Measurements from ENCODE around the gene OAS3. TPM values are rescaled to one million over a fixed set of nuclear protein-coding genes. Genes with fewer than 3 reads are reported as not detected.

Gene OAS3
- total and polyA plus RNA-seq, 10 of the 15 experiments (the other 5 are each of a cell fraction or from before 2014, with no cell fraction given) = 5.1 to 107 (median 18.0) TPM

DNA sequence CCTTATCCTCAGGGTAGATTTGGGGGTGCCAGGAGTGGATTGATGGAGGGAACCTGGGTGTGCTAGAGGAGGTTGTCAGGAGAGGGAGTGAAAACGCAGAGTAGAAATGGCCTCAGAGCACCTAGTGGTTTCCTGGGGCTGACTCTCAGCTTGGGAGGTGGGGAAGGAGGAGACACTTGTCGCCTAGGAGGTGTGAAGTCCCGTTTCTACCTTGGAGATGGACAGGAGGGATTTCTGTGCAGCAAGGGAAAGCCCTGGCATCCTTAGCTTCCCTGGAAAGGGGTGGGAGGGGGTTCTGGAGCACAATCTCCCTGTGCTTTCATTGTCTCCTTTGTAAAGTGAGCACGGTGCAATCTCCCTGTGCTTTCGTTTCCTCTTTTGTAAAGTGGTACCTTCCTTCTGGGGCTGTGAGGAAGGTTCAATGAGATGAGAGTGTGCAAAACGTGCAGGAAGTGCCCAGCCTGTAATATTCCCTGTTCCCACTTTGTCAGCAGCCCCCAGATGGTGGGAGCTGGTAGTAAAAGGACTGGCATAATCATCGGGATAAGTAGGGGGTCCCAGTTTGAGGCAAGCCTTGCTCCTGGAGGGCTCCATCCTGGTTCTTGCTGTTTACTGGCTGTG is 1.6 kb downstream of the OAS3 start (continued):
- TF ChIP-seq, protein P1, sequence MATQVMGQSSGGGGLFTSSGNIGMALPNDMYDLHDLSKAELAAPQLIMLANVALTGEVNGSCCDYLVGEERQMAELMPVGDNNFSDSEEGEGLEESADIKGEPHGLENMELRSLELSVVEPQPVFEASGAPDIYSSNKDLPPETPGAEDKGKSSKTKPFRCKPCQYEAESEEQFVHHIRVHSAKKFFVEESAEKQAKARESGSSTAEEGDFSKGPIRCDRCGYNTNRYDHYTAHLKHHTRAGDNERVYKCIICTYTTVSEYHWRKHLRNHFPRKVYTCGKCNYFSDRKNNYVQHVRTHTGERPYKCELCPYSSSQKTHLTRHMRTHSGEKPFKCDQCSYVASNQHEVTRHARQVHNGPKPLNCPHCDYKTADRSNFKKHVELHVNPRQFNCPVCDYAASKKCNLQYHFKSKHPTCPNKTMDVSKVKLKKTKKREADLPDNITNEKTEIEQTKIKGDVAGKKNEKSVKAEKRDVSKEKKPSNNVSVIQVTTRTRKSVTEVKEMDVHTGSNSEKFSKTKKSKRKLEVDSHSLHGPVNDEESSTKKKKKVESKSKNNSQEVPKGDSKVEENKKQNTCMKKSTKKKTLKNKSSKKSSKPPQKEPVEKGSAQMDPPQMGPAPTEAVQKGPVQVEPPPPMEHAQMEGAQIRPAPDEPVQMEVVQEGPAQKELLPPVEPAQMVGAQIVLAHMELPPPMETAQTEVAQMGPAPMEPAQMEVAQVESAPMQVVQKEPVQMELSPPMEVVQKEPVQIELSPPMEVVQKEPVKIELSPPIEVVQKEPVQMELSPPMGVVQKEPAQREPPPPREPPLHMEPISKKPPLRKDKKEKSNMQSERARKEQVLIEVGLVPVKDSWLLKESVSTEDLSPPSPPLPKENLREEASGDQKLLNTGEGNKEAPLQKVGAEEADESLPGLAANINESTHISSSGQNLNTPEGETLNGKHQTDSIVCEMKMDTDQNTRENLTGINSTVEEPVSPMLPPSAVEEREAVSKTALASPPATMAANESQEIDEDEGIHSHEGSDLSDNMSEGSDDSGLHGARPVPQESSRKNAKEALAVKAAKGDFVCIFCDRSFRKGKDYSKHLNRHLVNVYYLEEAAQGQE (IDR thresholded peaks at IDR 0.05; ENCODE audit: low read depth, low read length) = no peak
- TF ChIP-seq PAX8 (IDR thresholded peaks at IDR 0.05) (no peak), ZNF274 (IDR thresholded peaks at IDR 0.05; ENCODE audit: insufficient read depth, insufficient read length) (no peak), CHD1 (IDR thresholded peaks at IDR 0.05; ENCODE audit: low read depth, low read length) (peak; percentile 79; the same call in 1 of the 2 replicates), HDAC2 (IDR thresholded peaks at IDR 0.05) (no peak), CHD2 (IDR thresholded peaks at IDR 0.05; ENCODE audit: borderline replicate concordance, low read depth, low read length) (peak; percentile 45; the same call in 1 of the 2 replicates), NFYA (IDR thresholded peaks at IDR 0.05; ENCODE audit: borderline replicate concordance, low read depth, low read length) (no peak), MTA2 (IDR thresholded peaks at IDR 0.05; ENCODE audit: low read depth) (peak; percentile 49; the same call in 1 of the 2 replicates)
- TF ChIP-seq, protein P2, sequence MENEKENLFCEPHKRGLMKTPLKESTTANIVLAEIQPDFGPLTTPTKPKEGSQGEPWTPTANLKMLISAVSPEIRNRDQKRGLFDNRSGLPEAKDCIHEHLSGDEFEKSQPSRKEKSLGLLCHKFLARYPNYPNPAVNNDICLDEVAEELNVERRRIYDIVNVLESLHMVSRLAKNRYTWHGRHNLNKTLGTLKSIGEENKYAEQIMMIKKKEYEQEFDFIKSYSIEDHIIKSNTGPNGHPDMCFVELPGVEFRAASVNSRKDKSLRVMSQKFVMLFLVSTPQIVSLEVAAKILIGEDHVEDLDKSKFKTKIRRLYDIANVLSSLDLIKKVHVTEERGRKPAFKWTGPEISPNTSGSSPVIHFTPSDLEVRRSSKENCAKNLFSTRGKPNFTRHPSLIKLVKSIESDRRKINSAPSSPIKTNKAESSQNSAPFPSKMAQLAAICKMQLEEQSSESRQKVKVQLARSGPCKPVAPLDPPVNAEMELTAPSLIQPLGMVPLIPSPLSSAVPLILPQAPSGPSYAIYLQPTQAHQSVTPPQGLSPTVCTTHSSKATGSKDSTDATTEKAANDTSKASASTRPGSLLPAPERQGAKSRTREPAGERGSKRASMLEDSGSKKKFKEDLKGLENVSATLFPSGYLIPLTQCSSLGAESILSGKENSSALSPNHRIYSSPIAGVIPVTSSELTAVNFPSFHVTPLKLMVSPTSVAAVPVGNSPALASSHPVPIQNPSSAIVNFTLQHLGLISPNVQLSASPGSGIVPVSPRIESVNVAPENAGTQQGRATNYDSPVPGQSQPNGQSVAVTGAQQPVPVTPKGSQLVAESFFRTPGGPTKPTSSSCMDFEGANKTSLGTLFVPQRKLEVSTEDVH (IDR thresholded peaks at IDR 0.05; ENCODE audit: low read depth, partially characterized antibody) = no peak
- TF ChIP-seq, protein P3, sequence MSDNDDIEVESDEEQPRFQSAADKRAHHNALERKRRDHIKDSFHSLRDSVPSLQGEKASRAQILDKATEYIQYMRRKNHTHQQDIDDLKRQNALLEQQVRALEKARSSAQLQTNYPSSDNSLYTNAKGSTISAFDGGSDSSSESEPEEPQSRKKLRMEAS (IDR thresholded peaks at IDR 0.05; ENCODE audit: low read depth, low read length) = 0 out of 2 replicates have a peak, but pooled peaks have one; percentile 50
- TF ChIP-seq, protein P4, sequence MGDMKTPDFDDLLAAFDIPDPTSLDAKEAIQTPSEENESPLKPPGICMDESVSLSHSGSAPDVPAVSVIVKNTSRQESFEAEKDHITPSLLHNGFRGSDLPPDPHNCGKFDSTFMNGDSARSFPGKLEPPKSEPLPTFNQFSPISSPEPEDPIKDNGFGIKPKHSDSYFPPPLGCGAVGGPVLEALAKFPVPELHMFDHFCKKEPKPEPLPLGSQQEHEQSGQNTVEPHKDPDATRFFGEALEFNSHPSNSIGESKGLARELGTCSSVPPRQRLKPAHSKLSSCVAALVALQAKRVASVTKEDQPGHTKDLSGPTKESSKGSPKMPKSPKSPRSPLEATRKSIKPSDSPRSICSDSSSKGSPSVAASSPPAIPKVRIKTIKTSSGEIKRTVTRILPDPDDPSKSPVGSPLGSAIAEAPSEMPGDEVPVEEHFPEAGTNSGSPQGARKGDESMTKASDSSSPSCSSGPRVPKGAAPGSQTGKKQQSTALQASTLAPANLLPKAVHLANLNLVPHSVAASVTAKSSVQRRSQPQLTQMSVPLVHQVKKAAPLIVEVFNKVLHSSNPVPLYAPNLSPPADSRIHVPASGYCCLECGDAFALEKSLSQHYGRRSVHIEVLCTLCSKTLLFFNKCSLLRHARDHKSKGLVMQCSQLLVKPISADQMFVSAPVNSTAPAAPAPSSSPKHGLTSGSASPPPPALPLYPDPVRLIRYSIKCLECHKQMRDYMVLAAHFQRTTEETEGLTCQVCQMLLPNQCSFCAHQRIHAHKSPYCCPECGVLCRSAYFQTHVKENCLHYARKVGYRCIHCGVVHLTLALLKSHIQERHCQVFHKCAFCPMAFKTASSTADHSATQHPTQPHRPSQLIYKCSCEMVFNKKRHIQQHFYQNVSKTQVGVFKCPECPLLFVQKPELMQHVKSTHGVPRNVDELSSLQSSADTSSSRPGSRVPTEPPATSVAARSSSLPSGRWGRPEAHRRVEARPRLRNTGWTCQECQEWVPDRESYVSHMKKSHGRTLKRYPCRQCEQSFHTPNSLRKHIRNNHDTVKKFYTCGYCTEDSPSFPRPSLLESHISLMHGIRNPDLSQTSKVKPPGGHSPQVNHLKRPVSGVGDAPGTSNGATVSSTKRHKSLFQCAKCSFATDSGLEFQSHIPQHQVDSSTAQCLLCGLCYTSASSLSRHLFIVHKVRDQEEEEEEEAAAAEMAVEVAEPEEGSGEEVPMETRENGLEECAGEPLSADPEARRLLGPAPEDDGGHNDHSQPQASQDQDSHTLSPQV (IDR thresholded peaks at IDR 0.05) = no peak
- TF ChIP-seq, protein P5, sequence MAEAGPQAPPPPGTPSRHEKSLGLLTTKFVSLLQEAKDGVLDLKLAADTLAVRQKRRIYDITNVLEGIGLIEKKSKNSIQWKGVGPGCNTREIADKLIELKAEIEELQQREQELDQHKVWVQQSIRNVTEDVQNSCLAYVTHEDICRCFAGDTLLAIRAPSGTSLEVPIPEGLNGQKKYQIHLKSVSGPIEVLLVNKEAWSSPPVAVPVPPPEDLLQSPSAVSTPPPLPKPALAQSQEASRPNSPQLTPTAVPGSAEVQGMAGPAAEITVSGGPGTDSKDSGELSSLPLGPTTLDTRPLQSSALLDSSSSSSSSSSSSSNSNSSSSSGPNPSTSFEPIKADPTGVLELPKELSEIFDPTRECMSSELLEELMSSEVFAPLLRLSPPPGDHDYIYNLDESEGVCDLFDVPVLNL (IDR thresholded peaks at IDR 0.05; ENCODE audit: low read depth, low read length) = no peak
- TF ChIP-seq, protein P6, sequence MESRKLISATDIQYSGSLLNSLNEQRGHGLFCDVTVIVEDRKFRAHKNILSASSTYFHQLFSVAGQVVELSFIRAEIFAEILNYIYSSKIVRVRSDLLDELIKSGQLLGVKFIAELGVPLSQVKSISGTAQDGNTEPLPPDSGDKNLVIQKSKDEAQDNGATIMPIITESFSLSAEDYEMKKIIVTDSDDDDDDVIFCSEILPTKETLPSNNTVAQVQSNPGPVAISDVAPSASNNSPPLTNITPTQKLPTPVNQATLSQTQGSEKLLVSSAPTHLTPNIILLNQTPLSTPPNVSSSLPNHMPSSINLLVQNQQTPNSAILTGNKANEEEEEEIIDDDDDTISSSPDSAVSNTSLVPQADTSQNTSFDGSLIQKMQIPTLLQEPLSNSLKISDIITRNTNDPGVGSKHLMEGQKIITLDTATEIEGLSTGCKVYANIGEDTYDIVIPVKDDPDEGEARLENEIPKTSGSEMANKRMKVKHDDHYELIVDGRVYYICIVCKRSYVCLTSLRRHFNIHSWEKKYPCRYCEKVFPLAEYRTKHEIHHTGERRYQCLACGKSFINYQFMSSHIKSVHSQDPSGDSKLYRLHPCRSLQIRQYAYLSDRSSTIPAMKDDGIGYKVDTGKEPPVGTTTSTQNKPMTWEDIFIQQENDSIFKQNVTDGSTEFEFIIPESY (IDR thresholded peaks at IDR 0.05) = no peak
